Neural progenitor cell (in vitro differentiated cells): ENCODE results near the gene EEF2K.

Source experiments
- CTCF ChIP-seq: fragments of 200-600 bp; sonication (generic); IDR thresholded peaks from 2 replicates; pipeline ENCODE4 v1.5.1; 2017; ENCODE audit warnings: antibody characterized with exemption, mild to moderate bottlenecking
- EZH2 ChIP-seq: fragments of 200-600 bp; sonication (generic); IDR thresholded peaks from 2 replicates; pipeline ENCODE4 v1.6.1; 2017; ENCODE audit warnings: antibody characterized with exemption, mild to moderate bottlenecking, moderate library complexity

- TF ChIP-seq CTCF = no peak
- TF ChIP-seq EZH2 = no peak
Measured at GRCh38 chr16:22314661-22315626, 108.9 kb downstream of the EEF2K start.
